H9 (cell line): ENCODE data around the gene ZNF175. TPM values are rescaled to one million over a fixed set of nuclear protein-coding genes. Genes with fewer than 3 reads are reported as not detected.

ENCODE experiments used
- DNase-seq: peaks from one replicate; pipeline ENCODE4 v3.0.0-alpha.2; 2017
- H2AFZ ChIP-seq: one replicate; pipeline ENCODE4 v1.6.1; 2013; ENCODE audit warnings: mild to moderate bottlenecking, low read length, control low read depth, moderate library complexity
- H2AK5ac ChIP-seq: 2 replicates; pipeline ENCODE4 v1.6.1; 2013; ENCODE audit warnings: low read length, control low read depth, mixed read lengths; ENCODE audit not compliant: insufficient read length
- H2BK120ac ChIP-seq: one replicate; pipeline ENCODE4 v1.6.1; 2013; ENCODE audit warnings: low read depth, mild to moderate bottlenecking, low read length, control low read depth, inconsistent platforms; ENCODE audit not compliant: poor library complexity, severe bottlenecking
- H2BK12ac ChIP-seq: 2 replicates; pipeline ENCODE4 v1.6.1; 2013; ENCODE audit warnings: low read length, control low read depth, mixed read lengths, low read depth; ENCODE audit not compliant: insufficient read length
- H2BK15ac ChIP-seq: 2 replicates; pipeline ENCODE4 v1.6.1; 2013; ENCODE audit warnings: low read depth, low read length, control low read depth
- H2BK20ac ChIP-seq: one replicate; pipeline ENCODE4 v1.6.1; 2013; ENCODE audit warnings: low read depth, mild to moderate bottlenecking, low read length, control low read depth, inconsistent platforms; ENCODE audit not compliant: poor library complexity, severe bottlenecking
- H2BK5ac ChIP-seq: 2 replicates; pipeline ENCODE4 v1.6.1; 2013; ENCODE audit warnings: low read length, control low read depth, mixed read lengths; ENCODE audit not compliant: insufficient read length
- H3K14ac ChIP-seq: 2 replicates; pipeline ENCODE4 v1.6.1; 2013; ENCODE audit warnings: low read length, control low read depth; ENCODE audit not compliant: insufficient read depth
- H3K18ac ChIP-seq: 2 replicates; pipeline ENCODE4 v1.6.1; 2013; ENCODE audit warnings: low read depth, mild to moderate bottlenecking, mixed read lengths, low read length, control low read depth; ENCODE audit not compliant: insufficient read length
- H3K23ac ChIP-seq: 2 replicates; pipeline ENCODE4 v1.6.1; 2013; ENCODE audit warnings: low read length, control low read depth, mixed read lengths, low read depth; ENCODE audit not compliant: insufficient read length
- H3K23me2 ChIP-seq: 2 replicates; pipeline ENCODE4 v1.6.1; 2013; ENCODE audit warnings: low read depth, mild to moderate bottlenecking, mixed read lengths, low read length, control low read depth; ENCODE audit not compliant: insufficient read length, poor library complexity, severe bottlenecking
- H3K27ac ChIP-seq: 2 replicates; pipeline ENCODE4 v1.5.1; 2013; ENCODE audit warnings: low read length, control low read depth, mixed read lengths, low read depth; ENCODE audit not compliant: insufficient read length
- H3K27me3 ChIP-seq: 2 replicates; pipeline ENCODE4 v1.6.1; 2013; ENCODE audit warnings: low read length, control low read depth, inconsistent platforms; ENCODE audit not compliant: insufficient read depth
- H3K4ac ChIP-seq: 2 replicates; pipeline ENCODE4 v1.6.1; 2013; ENCODE audit warnings: low read depth, mild to moderate bottlenecking, control low read depth, inconsistent platforms, low read length, moderate library complexity
- H3K4me1 ChIP-seq: 2 replicates; pipeline ENCODE4 v1.6.1; 2013; ENCODE audit warnings: low read length, control low read depth, inconsistent platforms; ENCODE audit not compliant: insufficient read depth
- H3K4me2 ChIP-seq: 2 replicates; pipeline ENCODE4 v1.6.1; 2013; ENCODE audit warnings: low read length, control low read depth, mixed read lengths; ENCODE audit not compliant: insufficient read length, insufficient read depth
- H3K56ac ChIP-seq: 2 replicates; pipeline ENCODE4 v1.6.1; 2013; ENCODE audit warnings: low read depth, mild to moderate bottlenecking, mixed read lengths, low read length, control low read depth; ENCODE audit not compliant: insufficient read length
- H3K79me1 ChIP-seq: 2 replicates; pipeline ENCODE4 v1.6.1; 2013; ENCODE audit warnings: low read depth, mild to moderate bottlenecking, moderate library complexity, low read length, control low read depth, inconsistent platforms; ENCODE audit not compliant: insufficient read depth, poor library complexity, severe bottlenecking
- H3K79me2 ChIP-seq: 2 replicates; pipeline ENCODE4 v1.6.1; 2013; ENCODE audit warnings: low read length, control low read depth, inconsistent platforms; ENCODE audit not compliant: insufficient read depth
- H3K9ac ChIP-seq: 2 replicates; pipeline ENCODE4 v1.6.1; 2013; ENCODE audit warnings: low read length, control low read depth, mixed read lengths; ENCODE audit not compliant: insufficient read length; ENCODE audit errors: extremely low read depth
- H3K9me3 ChIP-seq: one replicate; pipeline ENCODE4 v1.6.1; 2013; ENCODE audit warnings: low read depth, low read length, inconsistent platforms; ENCODE audit not compliant: control insufficient read depth
- H3T11ph ChIP-seq: one replicate; pipeline ENCODE4 v1.6.1; 2013; ENCODE audit warnings: mild to moderate bottlenecking, low read length, control low read depth, inconsistent platforms
- H4K20me1 ChIP-seq: one replicate; pipeline ENCODE4 v1.6.1; 2013; ENCODE audit not compliant: control insufficient read depth, insufficient read length, insufficient read depth
- H4K5ac ChIP-seq: 2 replicates; pipeline ENCODE4 v1.6.1; 2013; ENCODE audit warnings: low read depth, mild to moderate bottlenecking, mixed read lengths, low read length, control low read depth; ENCODE audit not compliant: insufficient read length
- H4K8ac ChIP-seq: replicated peaks from 2 replicates; pipeline ENCODE4 v1.6.1; 2013; ENCODE audit warnings: low read length, control low read depth, mixed read lengths, low read depth; ENCODE audit not compliant: insufficient read length
- H4K91ac ChIP-seq: 2 replicates; pipeline ENCODE4 v1.6.1; 2013; ENCODE audit warnings: low read depth, mild to moderate bottlenecking, moderate library complexity, mixed read lengths, low read length, control low read depth; ENCODE audit not compliant: insufficient read length
- H3K27ac Mint-ChIP-seq, 3 experiments: 2 replicates in 2 of 3; 3 replicates in 1 of 3; pipeline ENCODE4 v1.8.0; 2020 to 2021; ENCODE audit warnings: mixed read lengths in 3 of 3, mild to moderate bottlenecking in 1 of 3, moderate library complexity in 1 of 3
- H3K27me3 Mint-ChIP-seq: 2 replicates; pipeline ENCODE4 v1.8.0; 2021; ENCODE audit warnings: low read depth, mild to moderate bottlenecking, moderate library complexity, mixed read lengths
- H3K36me3 Mint-ChIP-seq, 3 experiments: 2 replicates in 2 of 3; 3 replicates in 1 of 3; pipeline ENCODE4 v1.8.0; 2020 to 2021; ENCODE audit warnings: low read depth in 3 of 3, mixed read lengths in 3 of 3; ENCODE audit not compliant: insufficient read depth in 1 of 3
- H3K4me1 Mint-ChIP-seq, 2 experiments: 2 replicates each; pipeline ENCODE4 v1.8.0; 2020; ENCODE audit warnings: mixed read lengths in 2 of 2
- H3K4me3 Mint-ChIP-seq, 2 experiments: 2 replicates in 1 of 2; 3 replicates in 1 of 2; pipeline ENCODE4 v1.8.0; 2020 to 2021; ENCODE audit warnings: mild to moderate bottlenecking in 2 of 2, mixed read lengths in 2 of 2, moderate library complexity in 1 of 2
- H3K9me3 Mint-ChIP-seq, 2 experiments: 2 replicates in 1 of 2; 3 replicates in 1 of 2; pipeline ENCODE4 v1.8.0; 2020; ENCODE audit warnings: mild to moderate bottlenecking in 2 of 2, mixed read lengths in 2 of 2, moderate library complexity in 1 of 2
- WGBS: extraction: QIAGEN DNeasy Blood & Tissue Kit; methylation state at CpG from one replicate; pipeline ENCODE4 v1.1.7; 2013; ENCODE audit warnings: missing lambda C conversion rate, low lambda C conversion rate, mixed read lengths; ENCODE audit not compliant: insufficient read length; ENCODE audit errors: extremely low coverage; 5-methylcytosine and 5-hydroxymethylcytosine counted together
- total RNA-seq: library from RNA; stranded (reverse); gene quantifications from 2 replicates; pipeline ENCODE4 v1.2.1, GENCODE V29; 2021
- TF ChIP-seq, protein P1 (sequence below): fragments of 200-600 bp; sonication (generic); conservative IDR thresholded peaks from 3 replicates; pipeline ENCODE4 v1.8.0; 2021; ENCODE audit warnings: antibody characterized with exemption, mild to moderate bottlenecking

Gene ZNF175
- total RNA-seq, 1 experiment from 2014 or later: 10.7 TPM

DNA sequence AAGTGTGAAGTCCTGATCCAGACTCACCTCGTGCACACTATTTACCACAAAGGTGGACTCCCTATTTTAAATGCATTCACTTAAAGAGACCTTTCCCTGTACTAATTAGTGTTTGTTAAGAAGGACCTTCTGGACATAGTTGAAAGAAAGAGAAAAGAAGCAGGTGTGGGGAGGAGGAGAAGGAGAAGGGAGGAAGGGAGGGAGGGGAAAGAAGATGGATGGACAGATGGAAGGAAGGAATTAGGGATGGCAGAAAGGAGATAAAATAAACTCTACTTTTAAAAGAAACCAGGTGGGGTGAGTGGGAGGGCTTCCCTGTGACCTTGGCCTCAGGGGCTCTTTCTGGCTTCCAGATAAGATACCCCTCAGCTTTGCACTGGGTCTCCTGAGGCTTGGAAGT, 21.4 kb downstream of the ZNF175 start:
- peaks cover 15% of the 10 kb centered on the region in 2 experiments for H3K4me1 Mint-ChIP-seq
- no peak overlapping the region for H3T11ph ChIP-seq
- no peaks in the 10 kb centered on the region for H3K27me3 ChIP-seq
- H4K20me1 ChIP-seq: no peaks in the 10 kb centered on the region
- no peak overlapping the region for H3K56ac ChIP-seq
- no peak overlapping the region for H3K23ac ChIP-seq
- no peak overlapping the region for H2AK5ac ChIP-seq
- H2BK15ac ChIP-seq: no peak overlapping the region
- no peak overlapping the region for H4K91ac ChIP-seq
- H3K4me1 ChIP-seq: no peaks in the 10 kb centered on the region; the same call in 1 of the 2 replicates
- DNase-seq: no peak
- peaks cover 7 to 18% (median 7%) of the 10 kb centered on the region in 3 experiments for H3K36me3 Mint-ChIP-seq
- no peak overlapping the region for H3K27ac ChIP-seq
- H2BK120ac ChIP-seq: no peak overlapping the region
- peaks cover 21 to 26% of the 10 kb centered on the region in 2 experiments for H3K9me3 Mint-ChIP-seq
- H4K8ac ChIP-seq: no peak overlapping the region
- TF ChIP-seq, protein P1, sequence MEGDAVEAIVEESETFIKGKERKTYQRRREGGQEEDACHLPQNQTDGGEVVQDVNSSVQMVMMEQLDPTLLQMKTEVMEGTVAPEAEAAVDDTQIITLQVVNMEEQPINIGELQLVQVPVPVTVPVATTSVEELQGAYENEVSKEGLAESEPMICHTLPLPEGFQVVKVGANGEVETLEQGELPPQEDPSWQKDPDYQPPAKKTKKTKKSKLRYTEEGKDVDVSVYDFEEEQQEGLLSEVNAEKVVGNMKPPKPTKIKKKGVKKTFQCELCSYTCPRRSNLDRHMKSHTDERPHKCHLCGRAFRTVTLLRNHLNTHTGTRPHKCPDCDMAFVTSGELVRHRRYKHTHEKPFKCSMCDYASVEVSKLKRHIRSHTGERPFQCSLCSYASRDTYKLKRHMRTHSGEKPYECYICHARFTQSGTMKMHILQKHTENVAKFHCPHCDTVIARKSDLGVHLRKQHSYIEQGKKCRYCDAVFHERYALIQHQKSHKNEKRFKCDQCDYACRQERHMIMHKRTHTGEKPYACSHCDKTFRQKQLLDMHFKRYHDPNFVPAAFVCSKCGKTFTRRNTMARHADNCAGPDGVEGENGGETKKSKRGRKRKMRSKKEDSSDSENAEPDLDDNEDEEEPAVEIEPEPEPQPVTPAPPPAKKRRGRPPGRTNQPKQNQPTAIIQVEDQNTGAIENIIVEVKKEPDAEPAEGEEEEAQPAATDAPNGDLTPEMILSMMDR: no peak
- peaks cover 10% of the 10 kb centered on the region for H3K23me2 ChIP-seq
- no peak overlapping the region for H2BK20ac ChIP-seq
- no peak overlapping the region for H2BK5ac ChIP-seq
- no peaks in the 10 kb centered on the region for H3K79me1 ChIP-seq
- H2BK12ac ChIP-seq: no peak overlapping the region
- no CpG with 5 or more reads among the region's 1 CpG for WGBS
- no peak overlapping the region for H3K4ac ChIP-seq
- peaks cover 9% of the 10 kb centered on the region for H3K27me3 Mint-ChIP-seq
- H3K18ac ChIP-seq: no peak overlapping the region
- H3K79me2 ChIP-seq: no peaks in the 10 kb centered on the region
- H3K9ac ChIP-seq: no peak overlapping the region
- H3K14ac ChIP-seq: no peak overlapping the region
- no peak overlapping the region for H3K27ac Mint-ChIP-seq
- peaks cover 9% of the 10 kb centered on the region for H3K9me3 ChIP-seq
- peak overlapping the region in 1 of 2 experiments; percentile 31; a peak in 1 of 5 replicates for H3K4me3 Mint-ChIP-seq
- H4K5ac ChIP-seq: no peak overlapping the region
- H2AFZ ChIP-seq: no peak overlapping the region
- H3K4me2 ChIP-seq: no peak overlapping the region
